IMR-90 (cell line): ENCODE data around the gene ATP13A5. TPM values are rescaled to one million over a fixed set of nuclear protein-coding genes. Genes with fewer than 3 reads are reported as not detected.

Experiments used
- ATAC-seq: fragments of 200-7000 bp; cut with Tn5 transposase; 2 replicates; pipeline ENCODE4 v1.9.1; 2020; ENCODE audit warnings: low read depth, mild to moderate bottlenecking, moderate library complexity
- BruUV-seq: library from RNA; stranded (reverse); fragments of 400-500 nt; replicated peaks from 2 replicates; lab custom pipeline; 2021; lab: Mats Ljungman, UMichigan
- CTCF ChIA-PET: fragments of 300-600 bp; formaldehyde crosslinking; extraction: SDS; loops from one replicate; lab custom pipeline; 2021; ENCODE audit warnings: antibody characterized with exemption; lab: Yijun Ruan, JAX
- POLR2A ChIA-PET: fragments of 300-600 bp; sonication (Branson Sonifier 250); formaldehyde crosslinking; loops from one replicate; lab custom pipeline; 2022; ENCODE audit warnings: antibody characterized with exemption; ENCODE audit not compliant: unreplicated experiment; lab: Charles Lee
- DNase-seq: peaks from one replicate; pipeline ENCODE4 v3.0.0; 2013
- H2AFZ ChIP-seq: replicated peaks from 2 replicates; pipeline ENCODE3; 2013; ENCODE audit warnings: low read length, mild to moderate bottlenecking; ENCODE audit not compliant: poor library complexity
- H2AK5ac ChIP-seq: 2 replicates; pipeline ENCODE4 v1.6.1; 2013; ENCODE audit warnings: low read depth, low read length, inconsistent platforms
- H2AK9ac ChIP-seq: replicated peaks from 2 replicates; pipeline ENCODE3; 2013; ENCODE audit warnings: mild to moderate bottlenecking, low read depth, low read length, moderate library complexity; ENCODE audit not compliant: poor library complexity
- H2BK120ac ChIP-seq: 2 replicates; pipeline ENCODE4 v1.6.1; 2013; ENCODE audit warnings: low read depth, low read length, inconsistent platforms
- H2BK15ac ChIP-seq: 3 replicates; pipeline ENCODE4 v1.6.1; 2013; ENCODE audit warnings: low read depth, low read length, inconsistent platforms
- H2BK20ac ChIP-seq: 2 replicates; pipeline ENCODE4 v1.6.1; 2013; ENCODE audit warnings: low read depth, mild to moderate bottlenecking, inconsistent platforms, low read length, moderate library complexity
- H2BK5ac ChIP-seq: 2 replicates; pipeline ENCODE4 v1.6.1; 2013; ENCODE audit warnings: mild to moderate bottlenecking, low read depth, low read length, inconsistent platforms; ENCODE audit not compliant: poor library complexity, severe bottlenecking
- H3K14ac ChIP-seq: replicated peaks from 2 replicates; pipeline ENCODE4 v1.6.1; 2013; ENCODE audit warnings: low read depth, low read length, inconsistent platforms
- H3K18ac ChIP-seq: 2 replicates; pipeline ENCODE4 v1.6.1; 2013; ENCODE audit warnings: low read depth, low read length, control low read depth
- H3K23ac ChIP-seq: 2 replicates; pipeline ENCODE4 v1.6.1; 2013; ENCODE audit warnings: low read depth, low read length, inconsistent platforms
- H3K27ac ChIP-seq: 2 replicates; pipeline ENCODE4 v1.5.1; 2013; ENCODE audit warnings: mild to moderate bottlenecking, control low read depth, low read length; ENCODE audit not compliant: insufficient read depth
- H3K27me3 ChIP-seq: 2 replicates; pipeline ENCODE4 v1.6.1; 2013; ENCODE audit warnings: low read length; ENCODE audit not compliant: control insufficient read depth, insufficient read depth
- H3K36me3 ChIP-seq: 2 replicates; pipeline ENCODE4 v1.6.1; 2013; ENCODE audit warnings: low read length, mixed read lengths; ENCODE audit not compliant: control insufficient read depth, insufficient read depth
- H3K4ac ChIP-seq: 2 replicates; pipeline ENCODE4 v1.6.1; 2013; ENCODE audit warnings: low read depth, low read length, inconsistent platforms
- H3K4me1 ChIP-seq: 2 replicates; pipeline ENCODE4 v1.6.1; 2013; ENCODE audit warnings: low read length, mixed read lengths; ENCODE audit not compliant: control insufficient read depth, insufficient read depth
- H3K4me2 ChIP-seq: 2 replicates; pipeline ENCODE4 v1.6.1; 2013; ENCODE audit warnings: low read depth, mild to moderate bottlenecking, control low read depth, low read length, moderate library complexity
- H3K4me3 ChIP-seq: 2 replicates; pipeline ENCODE4 v1.5.1; 2013; ENCODE audit warnings: low read depth, mild to moderate bottlenecking, control low read depth, low read length, moderate library complexity; ENCODE audit not compliant: insufficient read depth
- H3K56ac ChIP-seq: 2 replicates; pipeline ENCODE4 v1.6.1; 2013; ENCODE audit warnings: low read length, inconsistent platforms; ENCODE audit not compliant: insufficient read depth; ENCODE audit errors: extremely low read depth
- H3K79me1 ChIP-seq, 2 experiments: 2 replicates each; pipeline ENCODE4 v1.6.1; 2013; ENCODE audit warnings: low read length in 2 of 2, inconsistent platforms in 1 of 2, low read depth in 1 of 2
- H3K9ac ChIP-seq: 2 replicates; pipeline ENCODE4 v1.6.1; 2013; ENCODE audit warnings: low read depth, low read length, control low read depth
- H3K9me1 ChIP-seq: 2 replicates; pipeline ENCODE4 v1.6.1; 2013; ENCODE audit warnings: low read length, inconsistent platforms; ENCODE audit not compliant: insufficient read depth
- H3K9me3 ChIP-seq: 2 replicates; pipeline ENCODE4 v1.6.1; 2013; ENCODE audit warnings: low read length; ENCODE audit not compliant: control insufficient read depth, insufficient read depth
- H4K20me1 ChIP-seq: 2 replicates; pipeline ENCODE4 v1.6.1; 2013; ENCODE audit warnings: low read length, inconsistent platforms; ENCODE audit not compliant: insufficient read depth
- H4K5ac ChIP-seq: 2 replicates; pipeline ENCODE4 v1.6.1; 2013; ENCODE audit warnings: mild to moderate bottlenecking, low read depth, low read length, control low read depth
- H4K8ac ChIP-seq, 2 experiments: 2 replicates each; pipeline ENCODE4 v1.6.1; 2013; ENCODE audit warnings: low read depth in 2 of 2, low read length in 2 of 2, control low read depth in 1 of 2, inconsistent platforms in 1 of 2
- H4K91ac ChIP-seq: 2 replicates; pipeline ENCODE4 v1.6.1; 2013; ENCODE audit warnings: low read depth, low read length, inconsistent platforms; ENCODE audit not compliant: insufficient read depth
- BHLHE40 ChIP-seq: fragments of 150-350 bp; IDR thresholded peaks from 2 replicates; pipeline ENCODE4 v1.6.1; 2016; ENCODE audit warnings: mild to moderate bottlenecking, low read depth, low read length
- CEBPB ChIP-seq: IDR thresholded peaks from 2 replicates; pipeline ENCODE4 v1.6.1; 2012; ENCODE audit warnings: low read depth, low read length, improper control_type of control experiment
- CHD1 ChIP-seq: IDR thresholded peaks from 2 replicates; pipeline ENCODE4 v1.6.1; 2012; ENCODE audit warnings: low read depth, low read length, improper control_type of control experiment
- FOS ChIP-seq: fragments of 150-350 bp; IDR thresholded peaks from 2 replicates; pipeline ENCODE4 v1.6.1; 2016; ENCODE audit warnings: low read depth, low read length
- MAFK ChIP-seq: IDR thresholded peaks from 2 replicates; pipeline ENCODE4 v1.6.1; 2012; ENCODE audit warnings: low read depth, low read length, improper control_type of control experiment
- MAZ ChIP-seq: IDR thresholded peaks from 2 replicates; pipeline ENCODE4 v1.6.1; 2012; ENCODE audit warnings: low read depth, mild to moderate bottlenecking, low read length, improper control_type of control experiment, moderate library complexity, borderline replicate concordance
- MXI1 ChIP-seq: IDR thresholded peaks from 2 replicates; pipeline ENCODE4 v1.6.1; 2012; ENCODE audit warnings: low read depth, mild to moderate bottlenecking, low read length, moderate library complexity, borderline replicate concordance
- NFE2L2 ChIP-seq: fragments of 150-350 bp; IDR thresholded peaks from 2 replicates; pipeline ENCODE4 v1.6.1; 2016; ENCODE audit warnings: low read depth, mild to moderate bottlenecking, low read length
- POLR2A ChIP-seq: IDR thresholded peaks from 2 replicates; pipeline ENCODE4 v1.6.1; 2012; ENCODE audit warnings: mild to moderate bottlenecking, low read depth, low read length
- RAD21 ChIP-seq: IDR thresholded peaks from 2 replicates; pipeline ENCODE4 v1.6.1; 2012; ENCODE audit warnings: low read length, improper control_type of control experiment
- RCOR1 ChIP-seq: IDR thresholded peaks from 2 replicates; pipeline ENCODE4 v1.6.1; 2012; ENCODE audit warnings: mild to moderate bottlenecking, low read length, improper control_type of control experiment; ENCODE audit not compliant: insufficient replicate concordance
- RFX5 ChIP-seq: IDR thresholded peaks from 2 replicates; pipeline ENCODE4 v1.8.0; 2012; ENCODE audit warnings: low read depth, mild to moderate bottlenecking, low read length, moderate library complexity
- SMC3 ChIP-seq: fragments of 150-350 bp; IDR thresholded peaks from 2 replicates; pipeline ENCODE4 v1.6.1; 2016; ENCODE audit warnings: low read depth, mild to moderate bottlenecking, antibody characterized with exemption, low read length, moderate library complexity
- WGBS, 2 experiments: methylation state at CpG; one replicate each; pipeline versions ENCODE4 v1.1.5 to v1.1.7; 2013; ENCODE audit warnings: missing lambda C conversion rate in 2 of 2; ENCODE audit not compliant: insufficient read length in 1 of 2; ENCODE audit errors: extremely low coverage in 2 of 2; 5-methylcytosine and 5-hydroxymethylcytosine counted together
- dilution Hi-C: fragments of 300-500 bp; cut with HindIII; formaldehyde crosslinking; loops from one replicate; pipeline ENCODE4 v1.14.3; 2018; ENCODE audit warnings: low sequenced_read_pairs; ENCODE audit not compliant: unreplicated experiment
- in situ Hi-C: fragments of 300-500 bp; cut with MboI; formaldehyde crosslinking; loops from 3 replicates; pipeline ENCODE4 v1.14.3; 2019; ENCODE audit warnings: low sequenced_read_pairs, inconsistent platforms, mixed read lengths
- intact Hi-C: fragments of 100-400 bp; cut with micrococcal nuclease; formaldehyde crosslinking; loops from 2 replicates; pipeline ENCODE4 v1.10.0; 2022
- polyA plus RNA-seq, 3 experiments: library from polyadenylated mRNA; depleted of rRNA; stranded (reverse); fragments of >200 nt; gene quantifications; 2 replicates each; pipeline ENCODE4 v1.2.3, GENCODE V29; 2012; ENCODE audit warnings: low replicate concordance in 1 of 3
- total RNA-seq: library from RNA; depleted of rRNA; stranded (reverse); fragments of >200 nt; gene quantifications from 2 replicates; pipeline ENCODE4 v1.2.3, GENCODE V29; 2012
- TF ChIP-seq, protein P1 (sequence below): fragments of 150-350 bp; IDR thresholded peaks from 2 replicates; pipeline ENCODE4 v1.6.1; 2017; ENCODE audit warnings: mild to moderate bottlenecking, antibody characterized with exemption, low read length, low read depth
- TF ChIP-seq, protein P2 (sequence below): fragments of 150-350 bp; IDR thresholded peaks from 2 replicates; pipeline ENCODE4 v1.6.1; 2016; ENCODE audit warnings: low read depth, mild to moderate bottlenecking, low read length, moderate library complexity, borderline replicate concordance
- TF ChIP-seq, protein P3 (sequence below): conservative IDR thresholded peaks from 2 replicates; pipeline ENCODE4 v1.5.1; 2012; ENCODE audit warnings: mild to moderate bottlenecking, low read depth, low read length, improper control_type of control experiment

Gene ATP13A5
- total and polyA plus RNA-seq, 2 of the 4 experiments (the other 2 are of a cell fraction), result not detected

DNA sequence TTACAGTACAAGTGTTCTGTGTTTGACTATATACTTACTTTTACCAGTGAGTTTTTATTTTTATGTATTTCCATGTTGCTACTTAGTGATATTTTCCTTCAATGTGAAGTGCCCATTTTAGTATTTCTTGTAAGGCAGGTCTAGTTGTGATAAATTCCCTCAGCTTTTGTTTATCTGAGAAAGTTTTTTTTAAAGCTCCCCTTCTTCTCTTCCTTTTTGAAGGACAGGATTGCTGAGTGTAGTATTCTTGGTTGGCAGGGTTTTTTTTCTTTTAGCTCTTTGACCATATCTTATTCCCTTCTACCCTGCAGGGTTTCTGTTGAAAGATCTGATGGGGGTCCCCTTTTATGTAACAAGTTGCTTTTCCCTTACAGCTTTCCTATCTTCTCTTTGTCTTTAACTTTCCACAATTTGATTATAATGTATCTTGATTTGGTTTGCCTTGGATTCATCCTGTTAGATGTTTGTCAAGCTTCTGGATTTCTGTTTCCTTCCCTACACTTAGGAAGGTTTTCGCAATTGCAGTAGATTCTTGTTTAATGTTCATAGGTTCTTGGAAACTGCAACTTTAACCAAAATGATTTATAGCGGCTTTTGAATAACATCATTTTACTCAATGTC, 129.6 kb downstream of the ATP13A5 start:
- Histone ChIP-seq H3K4ac (no peak overlapping the region), H3K27ac (no peak overlapping the region), H2BK15ac (no peak overlapping the region), H3K18ac (no peak overlapping the region), H4K91ac (no peak overlapping the region), H3K4me2 (no peak overlapping the region), H3K79me1 (no peaks in the 10 kb centered on the region), H3K36me3 (no peaks in the 10 kb centered on the region), H2AFZ (no peak overlapping the region), H3K27me3 (no peaks in the 10 kb centered on the region), H2BK5ac (no peak overlapping the region), H3K23ac (no peak overlapping the region), H2AK9ac (no peak overlapping the region), H3K4me1 (no peaks in the 10 kb centered on the region), H3K9me1 (no peaks in the 10 kb centered on the region), H3K9ac (no peak overlapping the region), H4K8ac (no peak overlapping the region), H3K14ac (no peak overlapping the region), H2BK120ac (no peak overlapping the region), H3K56ac (no peak overlapping the region), H3K9me3 (peaks cover 2% of the 10 kb centered on the region; the same call in 1 of the 2 replicates), H4K5ac (no peak overlapping the region), H4K20me1 (no peaks in the 10 kb centered on the region), H2BK20ac (no peak overlapping the region), H3K4me3 (no peak overlapping the region), H2AK5ac (no peak overlapping the region)
- DNase-seq (no peak), ATAC-seq (no peak)
- in situ Hi-C loops, result no loop called here
- ChIA-PET CTCF (no interaction called here), POLR2A (no interaction called here)
- no TSS peak for BruUV-seq
- no CpG with 5 or more reads among the region's 2 CpGs for WGBS, 2 experiments
- dilution Hi-C loops, result no loop called here
- intact Hi-C loops, result no loop called here
- TF ChIP-seq, protein P1, sequence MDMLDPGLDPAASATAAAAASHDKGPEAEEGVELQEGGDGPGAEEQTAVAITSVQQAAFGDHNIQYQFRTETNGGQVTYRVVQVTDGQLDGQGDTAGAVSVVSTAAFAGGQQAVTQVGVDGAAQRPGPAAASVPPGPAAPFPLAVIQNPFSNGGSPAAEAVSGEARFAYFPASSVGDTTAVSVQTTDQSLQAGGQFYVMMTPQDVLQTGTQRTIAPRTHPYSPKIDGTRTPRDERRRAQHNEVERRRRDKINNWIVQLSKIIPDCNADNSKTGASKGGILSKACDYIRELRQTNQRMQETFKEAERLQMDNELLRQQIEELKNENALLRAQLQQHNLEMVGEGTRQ, result no peak
- TF ChIP-seq SMC3 (no peak), NFE2L2 (no peak), RAD21 (no peak), BHLHE40 (no peak), MAZ (no peak), MXI1 (no peak), CHD1 (no peak), RCOR1 (no peak), POLR2A (no peak), MAFK (no peak), FOS (no peak), RFX5 (no peak), CEBPB (no peak)
- TF ChIP-seq, protein P2, sequence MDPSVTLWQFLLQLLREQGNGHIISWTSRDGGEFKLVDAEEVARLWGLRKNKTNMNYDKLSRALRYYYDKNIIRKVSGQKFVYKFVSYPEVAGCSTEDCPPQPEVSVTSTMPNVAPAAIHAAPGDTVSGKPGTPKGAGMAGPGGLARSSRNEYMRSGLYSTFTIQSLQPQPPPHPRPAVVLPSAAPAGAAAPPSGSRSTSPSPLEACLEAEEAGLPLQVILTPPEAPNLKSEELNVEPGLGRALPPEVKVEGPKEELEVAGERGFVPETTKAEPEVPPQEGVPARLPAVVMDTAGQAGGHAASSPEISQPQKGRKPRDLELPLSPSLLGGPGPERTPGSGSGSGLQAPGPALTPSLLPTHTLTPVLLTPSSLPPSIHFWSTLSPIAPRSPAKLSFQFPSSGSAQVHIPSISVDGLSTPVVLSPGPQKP, result no peak
- TF ChIP-seq, protein P3, sequence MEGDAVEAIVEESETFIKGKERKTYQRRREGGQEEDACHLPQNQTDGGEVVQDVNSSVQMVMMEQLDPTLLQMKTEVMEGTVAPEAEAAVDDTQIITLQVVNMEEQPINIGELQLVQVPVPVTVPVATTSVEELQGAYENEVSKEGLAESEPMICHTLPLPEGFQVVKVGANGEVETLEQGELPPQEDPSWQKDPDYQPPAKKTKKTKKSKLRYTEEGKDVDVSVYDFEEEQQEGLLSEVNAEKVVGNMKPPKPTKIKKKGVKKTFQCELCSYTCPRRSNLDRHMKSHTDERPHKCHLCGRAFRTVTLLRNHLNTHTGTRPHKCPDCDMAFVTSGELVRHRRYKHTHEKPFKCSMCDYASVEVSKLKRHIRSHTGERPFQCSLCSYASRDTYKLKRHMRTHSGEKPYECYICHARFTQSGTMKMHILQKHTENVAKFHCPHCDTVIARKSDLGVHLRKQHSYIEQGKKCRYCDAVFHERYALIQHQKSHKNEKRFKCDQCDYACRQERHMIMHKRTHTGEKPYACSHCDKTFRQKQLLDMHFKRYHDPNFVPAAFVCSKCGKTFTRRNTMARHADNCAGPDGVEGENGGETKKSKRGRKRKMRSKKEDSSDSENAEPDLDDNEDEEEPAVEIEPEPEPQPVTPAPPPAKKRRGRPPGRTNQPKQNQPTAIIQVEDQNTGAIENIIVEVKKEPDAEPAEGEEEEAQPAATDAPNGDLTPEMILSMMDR, result no peak
